ENCODE measurements around the gene HOXD8.

- TF ChIP-seq TEAD4 (IDR thresholded peaks at IDR 0.05; ENCODE audit: low read length) (no peak), TEAD4 (CRISPR knock-in tag; IDR thresholded peaks at IDR 0.05; ENCODE audit: borderline replicate concordance) (no peak), ZNF311 (CRISPR knock-in tag; IDR thresholded peaks at IDR 0.05) (no peak), FOXM1 (IDR thresholded peaks at IDR 0.05; ENCODE audit: low read depth) (no peak), FOXM1 (CRISPR knock-in tag; IDR thresholded peaks at IDR 0.05; ENCODE audit: low read depth) (no peak), PATZ1 (CRISPR knock-in tag; IDR thresholded peaks at IDR 0.05; ENCODE audit: borderline replicate concordance) (no peak), FOS (IDR thresholded peaks at IDR 0.05; ENCODE audit: extremely low read depth, insufficient read length) (no peak)
Observed at GRCh38 chr2:176175709-176176607, 46.5 kb downstream of the HOXD8 start.

Measured in K562 (cell line).